HK-2 (cell line): Measurements from ENCODE around the gene SRGAP1.
"Not testable (repeated sequence)": the region's sequence is repeated elsewhere in the genome, so short reads cannot be mapped to it uniquely, and the experiment has no call there.

Experiments used
- DNase-seq: peaks from one replicate; pipeline ENCODE4 v3.0.0-alpha.2; 2018; ENCODE audit not compliant: unreplicated experiment

Gene SRGAP1

GRCh38 chr12:63838411-63838810, 6.1 kb upstream of the SRGAP1 start:
- DNase-seq, result no peak

- no peak for DNase-seq
Observed at GRCh38 chr12:63841011-63841410, 3.5 kb upstream of the SRGAP1 start.

GRCh38 chr12:63841571-63841970, 2.9 kb upstream of the SRGAP1 start:
- DNase-seq, result no peak

- not testable (repeated sequence) for DNase-seq
Observed at GRCh38 chr12:63842750-63843149, 1.8 kb upstream of the SRGAP1 start.

- DNase-seq, result no peak
Observed at GRCh38 chr12:63843254-63843720, 1.2 kb upstream of the SRGAP1 start.

- peak; percentile 94 for DNase-seq
Observed at GRCh38 chr12:63843721-63844390, 644 bp upstream of the SRGAP1 start.

- peak; percentile 8 for DNase-seq
Observed at GRCh38 chr12:63845726-63846125, 1.2 kb downstream of the SRGAP1 start.

- DNase-seq, result no peak
Observed at GRCh38 chr12:63846238-63846967, 1.9 kb downstream of the SRGAP1 start.

GRCh38 chr12:63848450-63848849, 4.0 kb downstream of the SRGAP1 start:
- no peak for DNase-seq

- DNase-seq, result no peak
Observed at GRCh38 chr12:63849106-63849620, 4.7 kb downstream of the SRGAP1 start.

- DNase-seq, result no peak
Observed at GRCh38 chr12:63849641-63850040, 5.1 kb downstream of the SRGAP1 start.

- no peak for DNase-seq
Observed at GRCh38 chr12:63853978-63854377, 9.5 kb downstream of the SRGAP1 start.

- no peak for DNase-seq
Observed at GRCh38 chr12:63855299-63855698, 10.8 kb downstream of the SRGAP1 start.

- DNase-seq, result no peak
Observed at GRCh38 chr12:63857771-63858670, 13.5 kb downstream of the SRGAP1 start.

- not testable (repeated sequence) for DNase-seq
Observed at GRCh38 chr12:63859880-63860279, 15.4 kb downstream of the SRGAP1 start.

- peak; percentile 38 for DNase-seq
Observed at GRCh38 chr12:63862187-63862968, 17.9 kb downstream of the SRGAP1 start.

- DNase-seq, result no peak
Observed at GRCh38 chr12:63862969-63863230, 18.4 kb downstream of the SRGAP1 start.

GRCh38 chr12:63863658-63864453, 19.4 kb downstream of the SRGAP1 start:
- no peak for DNase-seq

- DNase-seq, result no peak
Observed at GRCh38 chr12:63864454-63864706, 19.9 kb downstream of the SRGAP1 start.

GRCh38 chr12:63865448-63865847, 20.9 kb downstream of the SRGAP1 start:
- DNase-seq, result no peak

GRCh38 chr12:63867053-63867452, 22.6 kb downstream of the SRGAP1 start:
- DNase-seq, result no peak
